Activated CD4-positive, alpha-beta T cell treated with anti-CD3 and anti-CD28 coated beads, Interleukin-2, amount 50 U/mL, for 48 hours (primary cell): ENCODE measurements around the gene PRKAG2.
"Not testable (repeated sequence)": the region's sequence is repeated elsewhere in the genome, so short reads cannot be mapped to it uniquely, and the experiment has no call there.

Experiments used
- DNase-seq, 2 experiments: peaks; one replicate each; pipeline ENCODE4 v3.0.0-alpha.2; 2020

PRKAG2 gene

DNA sequence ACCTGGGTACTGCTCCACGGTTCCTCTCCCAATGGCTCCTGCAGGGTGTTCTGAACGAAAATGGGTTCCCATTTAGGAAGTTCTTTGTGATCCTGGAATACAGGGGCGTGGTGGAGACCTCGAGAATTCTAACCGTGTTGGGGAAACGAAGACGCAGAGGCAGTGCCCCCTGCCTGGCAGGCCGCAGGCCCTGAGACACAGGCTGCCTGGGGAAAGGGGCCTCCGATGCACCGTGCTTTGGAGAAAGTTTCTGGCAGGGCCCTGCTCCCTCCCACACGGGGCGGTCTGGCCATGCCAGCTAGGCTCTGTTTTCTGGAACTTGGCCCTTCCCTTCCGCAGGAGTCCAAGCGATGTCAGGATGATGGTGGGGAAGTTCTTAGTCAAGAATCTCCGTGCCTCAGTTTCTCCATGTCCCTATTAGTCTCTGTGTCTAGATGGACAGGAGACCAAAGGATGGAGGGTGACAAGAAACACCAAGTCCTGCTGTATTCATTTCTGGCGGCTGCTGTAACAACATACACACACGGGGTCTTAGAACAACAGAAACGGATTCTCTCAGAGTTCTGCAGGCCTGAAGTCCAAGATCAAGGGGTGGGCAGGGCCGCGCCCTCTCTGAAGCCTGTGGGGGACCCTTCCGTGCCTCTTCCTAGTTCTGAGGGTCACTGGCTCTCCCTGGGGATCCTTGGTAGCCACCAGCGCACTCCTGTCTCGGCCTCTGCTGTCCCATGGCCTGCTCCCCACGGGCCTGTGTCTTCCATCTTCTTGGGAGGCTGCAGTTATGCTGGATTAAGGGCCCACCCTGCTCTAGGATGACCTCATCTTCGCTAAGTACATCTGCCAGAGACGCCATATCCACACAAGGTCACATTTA is 27.7 kb downstream of the PRKAG2 start:
- DNase-seq = no peak

DNA sequence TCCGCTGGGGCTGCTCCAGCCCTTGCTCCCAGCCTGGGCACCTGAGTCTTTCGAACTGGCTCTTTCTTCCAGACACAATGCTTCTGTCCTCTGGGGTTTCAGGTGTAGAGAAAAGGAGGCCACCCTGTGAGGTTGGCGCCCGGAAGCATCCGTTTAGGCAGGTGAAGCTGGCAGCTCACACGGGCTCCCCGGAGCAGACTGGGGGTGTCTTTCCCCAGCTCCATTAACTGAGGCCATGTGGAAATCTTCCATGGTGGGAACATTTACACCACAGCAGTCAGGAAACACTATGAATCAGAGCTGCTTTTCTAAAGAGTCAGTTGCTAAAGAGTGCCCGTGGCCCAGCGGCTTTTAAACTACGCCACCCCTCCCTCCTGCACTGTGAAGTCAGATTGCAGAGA is 29.2 kb downstream of the PRKAG2 start:
- no peak for DNase-seq

DNA sequence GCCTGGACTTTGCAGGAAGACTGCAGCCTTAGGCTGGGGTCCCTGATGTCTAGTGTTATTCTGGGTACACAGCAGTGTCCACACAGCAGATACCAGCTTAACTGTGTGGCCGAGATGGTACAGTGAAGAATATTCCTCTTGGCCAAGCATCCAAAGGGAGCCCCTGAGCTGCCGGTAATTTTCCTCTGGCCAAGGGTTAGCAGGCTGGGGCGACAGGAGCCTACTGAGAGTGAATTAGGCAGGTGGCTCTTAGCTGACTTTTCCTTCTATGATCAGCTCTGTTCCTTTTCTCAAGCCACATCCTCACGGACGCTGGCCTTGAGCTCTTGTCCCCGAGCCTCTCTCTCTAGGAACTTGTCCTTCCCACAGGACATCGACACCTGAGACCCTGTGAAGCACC is 29.8 kb downstream of the PRKAG2 start:
- no peak for DNase-seq

DNA sequence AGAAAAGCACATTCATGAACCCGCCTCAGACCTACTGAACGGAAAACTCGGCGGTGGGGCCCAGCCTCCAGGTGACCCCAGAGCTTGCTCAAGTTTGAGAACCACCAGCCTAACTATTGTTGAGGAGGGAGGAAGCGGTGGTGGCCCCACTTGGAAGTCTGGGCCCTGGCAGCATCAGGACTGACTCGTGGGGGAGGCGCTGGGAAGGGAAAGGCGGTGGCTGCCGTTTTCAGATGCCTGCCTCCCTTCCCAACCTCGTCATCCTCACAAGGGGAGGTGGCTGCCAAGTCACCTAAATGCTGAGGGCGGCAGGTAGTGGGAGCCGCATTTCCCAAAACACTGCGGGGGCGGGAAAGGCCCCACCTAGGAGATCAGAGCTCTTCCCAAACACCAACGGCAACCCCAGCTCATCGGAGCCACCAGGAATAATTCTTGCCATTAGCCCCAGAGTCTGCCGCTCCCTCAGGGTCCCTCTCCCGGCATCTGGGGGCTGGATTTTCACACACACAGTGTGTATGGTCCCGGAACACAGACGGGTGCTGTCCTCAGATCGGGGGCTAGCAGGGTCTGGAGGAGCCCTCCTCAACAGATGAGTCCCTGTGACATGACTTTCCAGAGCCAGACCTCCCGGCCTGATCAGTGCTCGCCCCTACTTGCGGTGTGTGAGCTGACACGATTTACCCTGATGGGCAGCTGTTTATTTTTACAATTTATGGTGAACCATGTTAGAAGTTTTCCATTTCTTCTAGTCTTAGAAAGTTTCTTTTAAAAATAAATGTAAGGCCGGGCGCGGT is 31.3 kb downstream of the PRKAG2 start:
- no peak for DNase-seq

DNA sequence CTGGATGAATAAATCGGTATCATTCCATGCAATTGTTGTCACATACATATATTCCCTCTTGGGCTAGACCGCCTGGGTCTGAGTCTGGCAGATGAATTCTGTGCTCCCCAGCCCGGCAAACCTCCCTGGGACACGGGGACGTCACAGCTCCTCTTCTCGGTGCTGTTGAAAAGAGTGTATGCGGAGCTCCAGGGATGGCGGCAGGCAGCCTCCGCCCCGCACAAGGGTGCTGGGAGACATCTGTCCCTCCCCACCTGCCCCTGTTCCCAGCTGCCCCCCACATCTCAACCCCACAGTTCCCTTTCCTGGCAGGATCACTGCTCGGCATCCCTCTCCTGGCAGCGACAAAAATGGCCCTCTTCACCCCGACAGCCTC is 32.1 kb downstream of the PRKAG2 start:
- no peak for DNase-seq

DNA sequence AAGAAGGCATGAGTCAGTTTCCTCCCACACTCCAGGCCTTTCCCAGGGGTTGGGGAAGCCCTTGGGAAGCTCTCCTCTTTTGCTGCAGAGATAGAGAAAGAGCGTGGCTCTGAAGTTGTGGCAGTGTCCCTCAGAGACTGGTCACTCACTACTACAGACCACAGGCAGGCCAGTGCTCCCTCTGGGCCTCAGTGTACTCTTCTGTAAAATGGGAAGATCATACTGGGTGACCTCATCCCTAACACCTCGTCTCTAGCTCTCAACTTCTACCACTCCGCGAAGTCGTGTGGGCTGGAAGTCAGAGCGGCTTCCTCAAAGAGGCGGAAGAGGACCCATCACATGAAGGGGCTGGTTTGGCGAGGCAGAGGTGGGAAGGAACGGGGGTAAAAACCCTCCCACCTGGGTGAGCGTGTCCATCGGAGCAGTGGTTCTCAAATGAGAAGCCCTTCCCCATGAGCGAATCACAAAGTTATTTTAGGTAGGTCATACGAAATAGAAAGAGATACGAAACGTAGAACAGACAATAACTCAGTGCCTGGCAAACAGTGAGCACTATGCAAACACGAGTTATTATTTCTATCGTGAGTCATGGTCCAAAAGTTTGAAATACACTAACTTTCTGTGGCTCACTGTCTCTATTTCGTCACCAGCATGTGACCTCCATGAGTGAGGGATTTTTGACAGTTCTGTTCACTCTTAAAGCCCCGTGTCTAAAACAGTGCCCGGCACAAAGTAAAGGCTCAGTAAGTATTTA is 32.7 kb downstream of the PRKAG2 start:
- no peak for DNase-seq

DNA sequence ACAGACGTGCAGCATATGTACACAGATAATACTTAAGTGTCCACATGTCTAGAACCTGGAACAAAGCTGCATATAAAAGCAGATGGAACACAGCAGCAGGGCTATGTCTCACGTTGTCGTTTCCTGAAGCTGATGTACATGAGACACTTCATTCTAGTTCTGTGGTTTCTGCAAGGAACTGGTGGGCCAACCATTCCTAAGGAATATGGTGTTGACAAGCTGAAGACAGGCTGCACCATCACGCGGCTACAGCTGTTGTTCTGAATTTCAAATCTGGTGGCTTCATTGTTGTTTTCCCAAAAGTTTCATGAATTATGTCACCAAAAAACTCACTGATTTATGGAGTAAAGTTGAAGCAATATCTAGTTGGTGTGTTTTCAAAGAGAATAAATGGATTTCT is 33.7 kb downstream of the PRKAG2 start:
- DNase-seq = no peak

DNA sequence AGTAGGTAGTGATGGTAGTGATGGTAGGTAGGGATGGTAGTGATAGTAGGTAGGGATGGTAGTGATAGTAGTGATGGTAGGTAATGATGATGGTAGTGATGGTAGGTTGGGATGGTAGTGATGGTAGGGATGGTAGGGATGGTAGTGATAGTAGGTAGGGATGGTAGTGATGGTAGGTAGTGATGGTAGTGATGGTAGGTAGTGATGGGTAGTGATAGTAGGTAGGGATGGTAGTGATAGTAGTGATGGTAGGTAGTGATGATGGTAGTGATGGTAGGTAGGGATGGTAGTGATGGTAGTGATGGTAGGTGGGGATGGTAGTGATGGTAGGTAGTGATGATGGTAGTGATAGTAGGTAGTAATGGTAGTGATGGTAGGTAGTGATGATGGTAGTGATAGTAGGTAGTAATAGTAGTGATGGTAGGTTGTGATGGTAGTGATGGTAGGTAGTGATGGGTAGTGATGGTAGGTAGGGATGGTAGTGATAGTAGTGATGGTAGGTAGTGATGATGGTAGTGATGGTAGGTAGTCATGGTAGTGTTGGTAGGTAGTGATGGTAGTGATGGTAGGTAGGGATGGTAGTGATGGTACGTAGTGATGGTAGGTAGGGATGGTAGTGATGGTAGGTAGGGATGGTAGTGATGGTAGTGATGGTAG is 35.4 kb downstream of the PRKAG2 start:
- DNase-seq = not testable (repeated sequence)

DNA sequence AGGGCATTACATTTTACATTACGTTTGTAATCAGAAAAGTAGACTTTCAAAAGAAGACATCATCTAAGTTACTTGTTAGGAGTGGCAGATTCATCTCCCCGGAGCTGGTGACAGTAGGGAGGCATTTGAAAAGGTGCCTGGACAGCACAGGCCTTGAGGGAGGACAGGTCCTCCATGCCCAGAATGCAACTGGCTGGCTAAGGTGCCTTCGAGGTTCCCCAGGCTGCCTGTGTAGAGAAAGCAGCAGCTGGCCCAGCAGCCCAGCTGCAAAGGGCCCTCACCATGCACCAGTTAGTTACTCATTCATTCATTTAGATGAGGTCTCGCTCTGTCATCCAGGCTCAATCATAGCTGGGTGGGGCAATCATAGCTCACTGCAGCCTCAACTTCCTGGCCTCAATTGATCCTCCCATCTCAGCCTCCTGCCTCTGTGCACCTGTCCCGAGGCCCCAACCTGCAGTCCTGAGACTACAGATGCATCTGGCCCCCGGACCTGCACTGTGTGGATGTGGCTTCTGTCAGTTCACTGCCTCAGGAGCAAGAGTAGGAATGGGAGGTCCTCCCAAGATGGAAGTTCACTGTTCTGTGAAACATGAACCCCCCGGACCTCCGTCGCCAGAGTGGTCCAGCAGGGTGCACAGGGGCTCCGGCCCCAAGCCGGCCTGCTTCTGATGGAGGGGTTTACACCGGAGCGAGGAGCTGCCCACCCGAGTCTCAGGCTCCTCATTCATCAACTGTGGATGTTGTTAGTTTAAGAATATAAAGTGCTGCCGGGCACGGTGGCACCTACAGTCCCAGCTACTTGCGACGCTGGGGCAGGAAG is 36.6 kb downstream of the PRKAG2 start:
- DNase-seq = no peak

DNA sequence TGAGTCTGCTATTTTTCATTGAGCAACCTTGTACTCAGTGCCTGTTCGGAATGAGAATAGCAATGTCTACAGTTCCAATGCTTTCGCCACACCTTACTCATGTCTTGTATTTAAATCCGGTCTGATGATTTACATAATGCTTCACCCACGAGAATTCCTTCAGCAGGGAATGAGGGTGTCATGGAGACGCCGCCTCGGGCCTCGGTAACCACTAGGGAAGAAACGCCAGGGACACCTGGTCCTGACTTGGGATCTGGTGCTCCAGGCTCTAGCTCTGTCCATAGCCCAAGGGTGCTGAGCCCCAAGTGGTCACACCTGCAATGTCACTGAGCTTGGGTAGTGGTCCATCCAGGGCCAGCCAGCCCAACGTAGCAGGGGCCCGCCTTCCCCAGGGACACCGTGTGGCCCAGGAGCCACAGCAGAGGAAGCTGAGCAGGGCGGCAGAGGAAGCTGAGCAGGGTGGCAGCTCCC is 37.4 kb downstream of the PRKAG2 start:
- no peak for DNase-seq

DNA sequence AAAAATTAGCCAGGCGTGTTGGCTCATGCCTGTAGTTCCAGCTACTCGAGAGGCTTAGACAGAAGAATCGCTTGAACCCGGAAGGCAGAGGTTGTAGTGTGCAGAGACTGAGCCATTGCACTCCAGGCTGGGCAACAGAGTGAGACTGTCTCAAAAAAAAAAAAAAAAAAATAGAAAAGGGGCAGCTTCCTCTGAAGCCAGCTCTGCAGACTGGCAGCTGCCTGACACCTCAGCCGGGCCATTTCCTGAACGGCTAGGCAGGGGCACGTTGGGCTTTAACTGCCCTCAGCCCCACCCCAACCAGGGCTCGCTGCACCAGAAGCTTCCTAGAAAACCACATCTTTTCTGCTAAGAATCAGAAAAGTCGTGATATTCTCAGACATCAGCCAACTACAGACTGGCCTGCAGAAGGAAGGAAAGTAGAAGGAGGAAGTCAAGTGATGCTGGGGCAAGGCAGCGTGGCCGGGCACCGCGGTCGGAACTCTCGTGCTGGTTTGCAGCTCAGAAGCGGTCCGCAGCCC is 38.0 kb downstream of the PRKAG2 start:
- DNase-seq = peak; percentile 41 to 47

DNA sequence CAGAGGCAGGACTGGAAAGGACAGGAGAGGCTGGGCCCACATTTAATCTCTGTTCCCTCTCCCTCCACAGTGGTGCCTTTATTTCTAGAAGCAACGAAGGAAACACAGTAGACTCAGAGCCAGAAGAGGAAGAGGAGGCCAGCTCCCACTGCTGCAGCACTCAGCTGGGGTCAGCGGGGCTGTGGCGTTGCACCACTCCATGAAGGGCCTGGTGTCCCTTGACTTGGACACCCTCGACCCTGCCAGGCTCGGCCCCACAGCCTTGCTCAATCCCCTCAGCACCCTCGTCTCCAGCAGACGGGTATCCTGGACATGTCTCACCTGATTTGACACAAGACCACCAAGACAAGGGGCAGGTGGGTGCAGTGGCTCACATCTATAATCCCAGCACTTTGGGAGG is 38.8 kb downstream of the PRKAG2 start:
- DNase-seq = no peak

DNA sequence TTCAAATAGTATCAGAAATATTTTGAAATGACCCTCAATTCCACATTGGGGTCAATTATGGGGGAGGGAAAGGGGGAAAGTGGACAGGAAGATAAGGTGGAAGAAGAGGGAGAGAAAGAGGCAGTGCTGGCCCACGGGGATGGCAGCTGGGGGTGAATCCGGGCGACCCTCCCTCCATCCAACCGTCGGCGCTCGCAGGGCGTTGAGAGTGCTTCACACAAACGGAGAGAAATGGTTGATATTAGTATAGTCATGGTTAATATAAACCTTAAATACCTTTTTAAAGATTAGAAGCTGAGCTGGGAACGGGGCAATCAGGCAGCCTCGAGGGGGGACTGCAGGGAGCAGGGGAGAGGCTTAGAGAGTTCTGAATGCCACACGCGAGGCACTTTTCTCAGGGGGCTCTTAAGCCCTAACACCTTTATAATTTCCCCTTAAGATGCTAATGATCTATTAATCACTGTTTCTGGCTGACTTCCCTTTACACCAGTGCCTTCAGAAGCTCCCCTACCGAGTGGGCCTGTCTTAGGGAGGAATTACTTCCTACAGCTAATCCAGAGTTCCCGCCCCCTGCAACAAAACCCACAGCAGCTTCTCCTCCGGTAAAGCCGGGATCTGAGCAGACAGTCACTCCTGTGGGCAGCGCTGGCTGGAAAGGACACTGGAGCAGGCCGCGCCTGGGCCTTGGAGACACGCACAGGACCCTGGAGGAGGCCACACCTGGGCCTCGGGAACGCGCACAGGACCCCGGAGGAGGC is 39.5 kb downstream of the PRKAG2 start:
- DNase-seq = no peak

DNA sequence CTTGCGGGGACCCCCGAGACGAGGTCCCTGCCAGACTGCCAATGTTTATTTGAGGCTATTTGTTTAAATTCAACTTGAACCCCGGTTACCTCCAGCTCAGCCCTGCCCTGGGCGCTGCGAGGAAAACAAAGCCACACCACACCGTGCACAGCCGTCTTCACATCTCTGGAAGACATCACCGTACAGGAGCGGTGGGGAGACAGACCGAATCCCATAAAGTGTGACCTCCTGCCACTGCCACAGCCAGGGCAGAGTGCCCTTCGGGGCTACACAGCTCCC is 40.0 kb downstream of the PRKAG2 start:
- DNase-seq = no peak

DNA sequence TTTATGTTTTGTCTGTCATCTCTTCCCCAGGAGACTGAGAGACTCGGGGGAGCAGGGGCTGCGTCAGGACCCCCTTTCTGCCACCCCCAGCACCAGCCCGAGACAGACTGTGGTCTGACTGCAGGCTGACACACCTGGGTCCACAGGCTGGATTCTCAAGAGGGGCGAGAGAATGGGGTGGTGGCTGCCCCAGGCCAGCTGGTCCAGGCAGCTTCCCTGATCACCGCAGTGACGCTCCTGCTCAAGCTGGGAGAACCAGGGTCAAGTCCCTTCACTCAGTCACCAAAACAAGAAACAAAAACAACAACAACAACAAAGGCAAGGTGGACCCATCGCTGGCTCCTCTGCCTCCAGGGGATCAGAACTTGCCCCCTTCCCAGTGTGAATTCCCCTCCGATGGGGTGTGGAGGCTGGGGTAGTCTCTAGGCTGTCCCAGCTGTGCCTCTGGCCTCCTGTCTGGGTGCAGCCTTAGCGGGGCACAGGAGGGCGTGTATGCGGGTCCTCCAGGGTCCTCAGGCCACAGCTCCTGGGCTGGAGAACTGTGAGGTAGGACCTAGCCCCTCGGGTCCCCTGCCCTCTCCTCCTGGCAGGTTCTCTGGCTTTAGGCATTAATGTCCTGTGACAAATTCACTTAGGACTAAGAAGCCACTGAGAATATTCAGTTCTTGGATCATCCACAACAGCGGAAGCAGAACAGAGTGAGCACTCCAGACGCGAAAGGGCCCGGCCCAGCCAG is 40.6 kb downstream of the PRKAG2 start:
- DNase-seq = no peak

DNA sequence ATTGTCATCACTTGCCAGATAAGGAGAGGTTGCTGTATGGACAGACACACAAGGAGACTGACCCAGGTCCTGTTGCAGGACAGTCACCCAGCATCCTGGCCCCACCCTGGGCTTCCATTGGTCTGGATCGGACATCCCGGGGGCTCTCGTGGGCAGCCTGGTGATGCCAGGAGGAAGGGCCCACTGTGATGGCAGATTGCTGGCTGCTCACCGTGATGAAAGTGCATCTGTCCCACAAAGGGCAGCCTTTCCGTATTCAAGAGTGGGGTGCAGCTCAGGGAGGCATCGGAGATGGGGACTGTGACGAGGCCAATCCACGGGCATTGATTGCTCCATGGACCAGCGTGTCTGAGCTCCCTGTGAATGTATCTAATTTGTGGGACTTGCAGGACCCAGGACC is 41.3 kb downstream of the PRKAG2 start:
- no peak for DNase-seq

DNA sequence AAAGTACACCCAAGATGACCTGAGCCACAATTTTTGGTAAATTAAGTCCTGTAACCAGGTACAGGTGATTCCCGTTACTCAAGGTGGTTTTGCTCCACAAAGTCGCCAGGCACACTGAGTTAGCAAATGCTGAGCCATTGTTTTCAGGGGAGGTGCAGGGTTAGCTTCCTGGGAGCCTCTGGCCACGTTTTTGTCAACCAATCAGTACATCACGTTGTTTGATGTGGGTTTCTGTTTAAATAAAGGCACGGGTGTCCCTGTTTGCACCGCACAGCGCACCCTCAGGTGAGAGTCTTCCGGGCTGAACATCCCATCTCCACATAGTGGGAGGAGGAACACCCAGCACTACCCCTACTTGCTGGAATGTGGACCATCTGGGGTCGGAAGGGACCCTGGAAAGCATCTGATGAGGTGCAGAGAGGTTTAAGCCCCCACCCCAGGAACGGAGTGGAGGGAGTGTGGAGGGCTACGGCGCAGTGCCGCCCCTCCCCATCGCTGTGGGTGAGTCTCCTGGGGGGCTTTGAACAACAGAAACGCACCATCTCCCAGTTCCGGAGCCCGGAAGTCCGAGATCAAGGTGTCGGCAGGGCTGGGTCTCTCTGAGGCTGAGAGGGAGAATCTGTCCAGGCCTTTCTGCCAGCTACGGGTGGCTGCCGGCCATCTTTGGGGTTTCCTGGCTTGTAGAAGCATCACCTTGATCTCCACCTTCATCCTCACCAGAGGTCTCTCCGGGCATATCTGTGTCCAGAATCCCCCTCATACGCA is 42.5 kb downstream of the PRKAG2 start:
- DNase-seq = no peak

DNA sequence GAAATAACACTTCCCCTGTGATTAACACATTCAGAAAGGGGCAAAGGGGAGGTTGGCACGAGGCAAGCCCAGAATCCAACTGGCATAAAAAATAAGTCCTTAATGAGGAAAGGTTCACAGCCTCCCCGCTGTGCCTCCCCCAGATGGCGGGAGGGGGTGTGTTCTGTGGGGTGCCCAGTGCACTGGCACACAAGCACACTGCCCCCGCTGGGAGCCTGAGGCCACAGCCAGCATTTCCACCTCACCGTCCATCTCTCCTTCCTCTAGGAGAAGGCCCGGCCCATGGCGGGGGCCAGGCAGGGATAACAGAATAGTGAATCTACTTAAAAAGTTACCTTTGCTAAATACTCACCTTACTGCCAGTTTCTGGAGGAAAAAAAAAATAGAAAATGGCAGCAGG is 43.2 kb downstream of the PRKAG2 start:
- no peak for DNase-seq

DNA sequence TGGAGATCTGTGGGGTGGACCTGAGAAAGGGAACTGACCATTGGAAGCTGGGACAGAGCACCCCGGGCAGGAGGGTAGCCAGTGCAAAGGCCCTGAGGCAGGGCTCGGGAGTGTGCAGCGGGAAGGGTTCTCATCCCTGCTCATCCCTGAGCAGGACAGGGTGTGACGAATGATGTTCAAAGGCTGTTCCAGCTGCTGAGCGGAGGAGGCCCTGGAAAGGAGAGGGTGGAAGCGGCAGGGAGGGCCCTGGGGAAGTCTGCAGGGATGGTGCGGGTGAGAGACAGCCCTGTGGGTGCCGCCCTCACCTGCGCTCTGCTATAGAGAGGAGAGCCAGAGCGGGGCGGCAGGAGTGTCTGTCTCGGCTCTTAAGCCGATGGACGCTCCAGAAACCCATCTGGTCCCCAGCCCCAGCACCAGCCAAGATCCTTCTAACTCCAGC is 43.7 kb downstream of the PRKAG2 start:
- no peak for DNase-seq

DNA sequence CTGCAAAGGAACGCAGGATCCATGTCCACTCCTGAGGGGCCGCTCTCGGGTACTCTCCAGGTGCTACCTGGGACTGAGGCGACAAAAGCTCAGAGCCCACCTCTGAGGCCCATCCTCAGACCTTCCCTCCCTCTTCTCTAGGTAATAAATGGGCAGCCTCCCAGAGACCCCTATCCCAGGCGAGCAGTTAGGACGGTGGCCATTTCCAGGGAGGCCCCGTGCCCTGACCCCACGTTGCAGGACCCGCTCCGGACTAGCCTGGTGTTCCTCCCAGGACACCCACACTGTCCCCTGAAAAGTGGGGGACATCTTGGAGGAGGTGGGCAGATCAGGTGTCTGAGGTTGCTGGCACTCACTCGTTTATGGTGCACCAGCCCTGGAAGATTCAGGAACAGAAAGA is 44.3 kb downstream of the PRKAG2 start:
- DNase-seq = no peak
